GM18507 (cell line): ENCODE results near the gene ZFYVE1.
"Not testable (repeated sequence)": the region's sequence is repeated elsewhere in the genome, so short reads cannot be mapped to it uniquely, and the experiment has no call there.

Source experiments
- DNase-seq: peaks from one replicate; pipeline ENCODE4 v3.0.0; 2011; ENCODE audit warnings: low read depth; ENCODE audit not compliant: insufficient read length; ENCODE audit errors: extremely low spot score
- FAIRE-seq: peaks from 2 replicates; lab custom pipeline; 2011; peaks lifted over from hg19 to GRCh38; lab: Jason Lieb, UNC

Gene ZFYVE1

DNA sequence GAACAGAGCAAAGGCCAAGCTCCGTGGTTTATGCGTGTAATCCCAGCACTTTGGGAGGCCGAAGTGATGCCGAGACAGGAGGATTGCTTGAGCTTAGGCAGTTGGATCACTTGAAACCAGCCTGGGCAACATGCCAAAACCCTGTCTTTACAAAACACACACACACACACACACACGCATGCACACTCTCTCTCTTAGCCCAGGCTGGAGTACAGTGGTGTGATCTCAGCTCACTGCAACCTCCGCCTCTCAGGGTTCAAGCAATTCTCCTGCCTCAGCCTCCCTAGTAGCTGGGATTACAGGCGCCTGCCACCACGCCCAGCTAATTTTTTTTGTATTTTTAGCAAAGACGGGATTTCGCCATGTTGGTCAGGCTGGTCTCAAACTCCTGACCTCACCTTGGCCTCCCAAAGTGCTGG, 64.6 kb downstream of the ZFYVE1 start:
- not testable (repeated sequence) for FAIRE-seq

DNA sequence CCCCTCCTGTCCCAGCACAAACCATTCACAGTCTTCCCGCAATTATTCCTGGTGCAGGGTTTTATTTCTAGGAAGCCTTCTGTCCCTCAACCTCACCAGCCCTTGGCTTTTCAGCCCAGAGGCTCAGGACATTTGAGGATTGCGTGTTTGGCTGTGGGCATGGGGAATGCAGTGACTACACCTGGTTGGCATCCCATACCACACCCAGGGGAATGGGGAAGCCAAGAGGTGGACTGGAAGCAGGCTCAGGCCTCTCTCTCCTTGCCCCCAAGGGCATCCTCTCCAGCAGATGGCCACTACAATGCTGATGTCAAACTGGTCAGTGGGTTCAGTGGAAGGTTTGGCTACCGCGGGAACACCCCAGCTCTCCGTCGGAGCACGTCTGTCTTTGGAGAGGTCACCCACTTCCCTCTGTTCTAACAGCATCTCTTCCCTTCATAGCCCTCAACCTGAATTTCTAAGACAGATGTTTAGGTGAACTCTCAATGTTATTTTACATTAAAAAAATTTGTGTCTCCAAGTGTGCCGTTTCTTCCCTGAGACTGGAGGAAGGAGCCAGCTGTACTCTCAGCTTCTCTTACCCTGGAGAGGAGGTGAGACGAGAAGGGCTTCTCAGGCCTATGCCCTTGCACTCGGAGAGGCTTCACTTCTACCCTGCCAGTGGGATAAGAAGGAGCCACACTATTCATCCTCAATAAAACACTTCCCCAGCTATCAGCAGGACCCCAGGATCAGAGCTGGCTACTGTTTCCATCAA, 65.1 kb downstream of the ZFYVE1 start:
- DNase-seq (no peak), FAIRE-seq (no peak)

More for the DNA sequence above, 64.6 kb downstream of the ZFYVE1 start:
- DNase-seq = not testable (repeated sequence)

DNA sequence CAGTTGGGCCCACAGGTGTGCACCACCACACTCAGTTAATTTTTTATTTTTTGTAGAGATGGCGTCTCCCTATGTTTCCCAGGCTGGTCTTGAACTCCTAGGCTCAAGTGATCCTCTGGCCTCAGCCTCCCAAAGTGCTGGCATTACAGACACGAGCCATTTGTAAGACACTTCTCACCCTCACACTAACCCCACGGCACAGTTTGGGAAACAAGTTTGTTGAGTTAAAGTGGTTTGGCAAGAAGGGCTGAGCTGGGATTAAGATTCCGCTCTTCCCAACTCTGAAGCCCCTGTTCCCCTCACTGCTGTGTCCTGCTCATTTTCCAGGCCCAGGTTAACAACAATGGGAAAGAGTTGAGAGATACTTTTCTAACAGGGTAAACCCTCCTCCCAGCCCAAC, 65.9 kb downstream of the ZFYVE1 start:
- not testable (repeated sequence) for FAIRE-seq, DNase-seq

DNA sequence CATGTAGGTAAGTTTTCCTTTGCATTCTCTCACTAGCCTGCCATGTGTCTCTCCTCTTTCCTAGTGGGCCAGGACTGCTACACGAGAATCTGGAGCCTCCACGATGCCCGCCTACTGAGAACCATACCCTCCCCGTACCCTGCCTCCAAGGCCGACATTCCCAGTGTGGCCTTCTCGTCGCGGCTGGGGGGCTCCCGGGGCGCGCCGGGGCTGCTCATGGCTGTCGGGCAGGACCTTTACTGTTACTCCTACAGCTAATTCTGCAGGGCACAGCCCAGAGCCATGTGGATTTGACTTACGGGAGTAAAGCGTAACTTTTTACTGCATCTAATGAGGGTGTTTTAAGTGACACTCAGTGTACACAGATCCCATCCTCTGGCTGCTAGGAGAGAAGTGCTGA, 68.4 kb downstream of the ZFYVE1 start:
- DNase-seq = no peak
- FAIRE-seq = no peak

DNA sequence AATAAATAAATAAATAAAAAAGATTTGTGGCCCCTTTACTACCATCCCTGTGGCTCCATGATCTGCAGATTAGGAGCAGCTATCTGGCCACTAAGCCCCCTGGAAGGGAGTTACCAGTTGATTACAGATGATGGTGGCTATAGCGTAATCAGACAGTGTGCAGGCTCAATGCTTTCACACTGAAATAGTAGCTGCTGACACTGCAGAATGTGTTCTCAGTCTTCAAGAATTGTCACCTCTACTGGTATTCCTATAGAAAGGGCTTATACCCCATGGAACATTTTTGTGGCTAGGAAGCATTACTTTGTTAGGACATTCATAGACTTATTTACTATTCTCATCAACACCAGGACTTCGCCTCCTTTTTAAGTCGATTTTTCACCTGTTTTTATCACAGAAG, 69.7 kb downstream of the ZFYVE1 start:
- FAIRE-seq = no peak

DNA sequence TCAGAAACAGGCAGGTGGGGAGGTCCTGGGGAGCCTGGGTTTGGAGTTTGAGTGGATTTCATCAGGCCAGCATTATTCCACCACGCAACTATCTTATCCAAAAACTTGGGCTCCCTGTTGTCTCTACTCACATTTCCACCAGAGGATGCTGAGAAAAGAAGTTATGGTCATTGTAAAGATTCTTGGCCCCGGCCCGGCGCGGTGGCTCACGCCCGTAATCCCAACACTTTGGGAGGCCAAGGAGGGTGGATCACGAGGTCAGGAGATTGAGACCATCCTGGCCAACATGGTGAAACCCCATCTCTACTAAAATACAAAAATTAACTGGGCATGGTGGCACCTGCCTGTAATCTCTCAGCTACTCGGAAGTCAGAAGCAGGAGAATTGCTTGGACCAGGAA, 70.2 kb downstream of the ZFYVE1 start:
- FAIRE-seq = not testable (repeated sequence)

More for the DNA sequence above, 69.7 kb downstream of the ZFYVE1 start:
- no peak for DNase-seq

DNA sequence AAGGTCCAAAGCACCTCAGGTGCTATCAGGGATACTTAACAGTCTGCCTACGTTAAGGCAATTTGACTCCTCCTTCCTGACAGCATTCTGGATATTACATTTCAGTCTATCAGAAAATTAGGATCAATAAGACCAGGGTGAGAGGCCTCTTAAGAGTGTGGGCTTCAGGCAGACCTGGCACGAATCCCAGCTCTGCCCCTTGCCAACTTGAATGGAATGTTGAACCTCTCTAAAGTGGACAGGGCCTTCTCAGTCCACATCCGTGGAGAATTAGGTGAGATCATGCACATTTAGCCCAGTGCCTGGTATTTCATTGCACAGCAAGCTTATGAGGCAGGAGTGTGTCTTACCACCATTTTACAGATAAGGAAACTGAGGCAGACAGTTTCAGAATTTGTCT, 74.7 kb downstream of the ZFYVE1 start:
- FAIRE-seq = no peak
- DNase-seq = no peak

More for the DNA sequence above, 70.2 kb downstream of the ZFYVE1 start:
- not testable (repeated sequence) for DNase-seq

DNA sequence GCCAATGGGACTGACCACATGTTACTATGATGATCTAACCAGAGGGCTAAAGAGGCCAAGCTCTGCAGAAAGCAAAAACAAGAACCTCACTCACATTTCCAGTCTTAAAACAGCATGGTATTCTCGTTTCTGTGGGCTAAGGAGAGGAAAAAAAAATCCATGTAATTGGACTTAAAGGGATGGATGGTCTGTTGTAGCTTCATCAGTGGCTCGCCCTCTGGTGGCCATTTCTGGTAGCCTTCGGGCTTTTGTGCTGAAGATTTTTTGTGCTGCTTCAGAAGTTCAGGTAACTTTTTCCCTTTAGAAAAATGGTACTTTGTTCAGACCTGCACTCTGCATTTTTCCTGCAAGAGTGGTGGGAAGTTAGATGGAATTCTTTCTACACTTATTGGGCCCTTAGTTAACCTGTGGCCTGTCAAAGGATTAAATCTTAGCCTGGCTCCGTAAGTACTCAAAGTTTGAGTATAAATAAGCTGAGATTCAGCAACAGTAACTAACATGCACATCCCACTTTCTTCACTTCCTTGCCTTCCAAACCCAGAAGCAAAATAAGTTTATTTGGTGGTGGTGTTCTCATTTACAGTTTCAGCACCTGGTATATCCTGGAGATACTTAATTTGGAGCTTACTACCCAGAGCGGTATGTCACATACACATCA, 78.3 kb downstream of the ZFYVE1 start:
- peak; percentile 14 for DNase-seq
- FAIRE-seq = peak; percentile 85

DNA sequence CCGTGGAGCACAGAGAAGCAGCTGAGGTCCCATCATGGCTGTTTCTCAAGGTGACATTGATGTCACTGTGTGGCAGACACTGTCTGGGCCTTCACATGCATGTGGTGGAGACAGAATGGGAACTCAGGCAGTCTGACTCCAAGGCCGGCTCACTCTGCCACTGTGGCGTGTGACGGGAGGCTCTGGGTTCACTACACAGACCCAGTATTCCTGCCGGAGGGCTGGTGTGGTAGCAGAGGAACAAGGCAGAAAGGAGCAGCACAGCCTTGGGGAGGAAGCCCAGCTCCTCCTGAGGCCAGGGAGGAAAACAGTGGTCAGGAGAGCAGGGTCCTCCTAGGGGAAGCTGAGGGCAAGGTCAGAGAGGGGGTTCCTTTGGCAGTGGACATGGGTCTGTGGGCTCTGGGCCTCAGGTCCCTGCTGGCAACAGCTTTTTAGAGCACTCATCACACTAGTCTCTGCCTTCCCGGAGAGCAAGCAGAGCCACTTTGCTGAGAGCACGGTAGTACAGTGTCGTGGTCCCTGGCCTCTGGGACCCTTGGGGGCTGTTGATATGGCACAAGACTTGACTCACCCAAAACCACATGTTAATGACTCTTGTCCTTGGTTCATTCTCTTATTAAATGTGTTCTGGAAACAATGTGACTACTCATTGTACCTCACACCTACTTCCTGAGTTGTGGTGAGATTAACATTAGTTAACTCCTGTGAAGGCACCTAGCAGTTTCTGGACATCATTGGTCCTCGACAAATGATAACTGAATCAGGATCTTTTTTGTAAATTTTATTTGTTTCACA, 79.3 kb downstream of the ZFYVE1 start:
- DNase-seq = no peak
- no peak for FAIRE-seq

DNA sequence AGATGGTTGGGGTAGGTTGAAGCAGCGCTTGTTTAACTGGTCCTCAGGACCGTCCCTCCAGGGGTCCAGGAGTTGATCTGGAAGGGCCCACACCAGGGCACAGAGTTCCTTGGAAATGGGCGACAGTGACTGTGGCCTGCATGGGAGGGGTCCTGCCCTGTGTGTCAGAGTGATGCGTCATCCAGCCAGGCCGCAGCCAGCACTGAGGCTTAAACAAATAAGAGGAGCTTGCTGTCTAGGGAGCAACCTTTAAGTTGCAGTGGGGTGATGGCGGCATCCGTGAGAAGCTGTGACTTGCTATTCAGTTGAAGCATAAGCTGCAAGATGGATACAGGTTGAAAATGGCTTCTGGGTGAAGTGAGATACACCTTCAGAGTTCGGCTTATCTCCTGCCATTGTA, 80.4 kb downstream of the ZFYVE1 start:
- DNase-seq (no peak), FAIRE-seq (no peak)

DNA sequence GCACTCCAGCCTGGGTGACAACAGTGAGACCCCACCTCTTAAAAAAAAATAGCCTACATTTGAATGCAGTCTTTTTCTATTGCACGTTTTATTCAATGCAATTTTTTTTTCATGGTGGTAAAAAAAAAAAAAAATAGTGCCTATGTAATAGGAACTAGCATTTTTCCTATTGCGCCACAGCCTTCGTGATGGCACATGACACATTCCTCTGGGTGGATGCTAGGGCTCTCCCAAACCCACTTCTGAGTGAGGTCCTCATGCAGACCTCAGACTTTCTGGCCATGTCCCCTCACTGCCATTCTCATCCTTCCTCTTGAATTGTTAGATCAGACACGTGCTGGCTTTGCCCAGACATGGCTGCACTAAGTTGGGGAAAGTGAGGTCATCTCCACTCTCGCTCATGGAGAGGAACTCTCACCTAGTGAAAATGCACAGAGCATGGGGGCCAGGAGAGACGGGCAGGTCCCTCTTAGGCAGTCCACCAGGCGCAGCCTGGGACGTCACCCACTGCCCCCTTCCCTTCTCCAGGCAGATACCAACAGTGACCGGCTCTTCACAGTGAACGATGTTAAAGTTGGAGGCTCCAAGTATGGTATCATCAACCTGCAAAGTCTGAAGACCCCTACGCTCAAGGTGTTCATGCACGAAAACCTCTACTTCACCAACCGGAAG, 81.4 kb downstream of the ZFYVE1 start:
- FAIRE-seq = no peak

DNA sequence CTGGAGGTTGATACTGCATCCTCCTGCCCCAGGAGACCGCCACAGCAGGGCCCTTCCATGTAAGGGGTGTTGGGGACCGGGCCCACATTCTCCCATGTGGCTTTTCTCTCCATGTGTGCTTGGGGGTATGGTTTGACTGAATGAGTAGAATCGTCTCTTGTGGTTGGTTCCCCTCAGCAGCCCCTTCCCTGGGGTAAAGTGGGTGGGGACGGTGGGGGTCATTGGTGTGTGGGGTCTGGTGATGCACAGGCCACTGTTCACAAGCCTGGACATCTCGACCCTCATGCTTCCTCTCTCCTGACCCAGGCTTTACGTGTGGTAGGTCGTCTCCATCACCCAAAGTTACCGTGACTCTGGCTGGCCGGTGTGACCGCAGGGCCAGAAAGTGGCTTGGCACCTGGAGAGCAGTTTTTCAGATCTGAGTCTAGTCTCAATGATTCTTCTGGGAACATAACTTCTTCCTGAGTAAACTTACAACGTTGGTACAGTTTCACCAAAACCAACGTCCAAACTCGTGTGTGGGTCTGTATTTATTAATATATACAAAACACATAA, 83.0 kb downstream of the ZFYVE1 start:
- DNase-seq (no peak), FAIRE-seq (no peak)

More for the DNA sequence above, 81.4 kb downstream of the ZFYVE1 start:
- DNase-seq = no peak

DNA sequence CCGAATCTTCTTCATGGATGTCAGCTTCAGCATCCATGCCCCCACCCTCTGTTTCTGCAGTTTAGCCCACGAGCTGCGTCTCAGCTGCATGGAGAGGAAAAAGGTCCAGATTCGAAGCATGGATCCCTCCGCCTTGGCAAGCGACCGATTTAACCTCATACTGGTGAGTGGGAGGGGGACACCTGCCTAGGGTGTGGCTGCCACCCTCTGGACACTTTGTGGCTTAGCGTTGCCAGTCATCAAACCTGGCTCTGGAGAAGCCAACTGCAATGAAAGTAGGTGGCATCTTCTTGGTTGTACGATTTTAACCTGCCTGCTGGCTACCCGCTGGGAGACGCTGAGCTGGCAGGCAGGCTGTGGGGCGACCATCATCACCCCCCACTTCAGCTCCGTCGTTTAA, 84.0 kb downstream of the ZFYVE1 start:
- DNase-seq (no peak), FAIRE-seq (no peak)

DNA sequence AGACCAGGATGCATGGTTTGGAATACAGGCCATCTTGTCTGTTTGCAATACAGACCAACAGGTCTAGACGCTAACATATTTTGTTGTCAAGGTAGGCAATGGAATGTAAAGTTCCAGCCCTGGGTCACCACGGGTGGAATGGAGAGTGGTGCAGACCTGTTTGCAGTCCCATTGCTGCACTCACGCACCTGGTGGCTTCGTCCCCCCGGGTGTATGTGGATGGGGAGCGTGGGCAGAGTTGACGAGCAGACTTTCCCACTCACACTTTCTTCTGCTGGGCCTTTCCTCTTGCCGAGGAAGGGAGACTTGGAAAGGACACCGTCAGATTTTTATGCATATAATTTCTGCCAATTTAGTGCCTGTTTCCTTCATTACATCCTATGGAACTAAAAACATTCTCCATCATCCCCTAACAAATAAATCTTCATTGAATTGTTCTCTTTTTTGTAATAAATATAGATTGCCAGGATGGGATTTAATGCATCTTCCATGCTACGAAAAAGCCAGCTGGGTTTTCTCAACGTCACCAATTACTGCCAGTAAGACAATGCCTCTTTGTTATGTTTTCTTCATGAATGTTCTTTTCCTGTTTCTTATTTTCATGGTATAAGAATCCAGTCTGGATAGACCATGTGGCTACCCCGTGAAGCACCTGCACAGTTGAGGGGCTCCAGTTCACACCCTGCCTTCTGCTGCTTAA, 85.5 kb downstream of the ZFYVE1 start:
- FAIRE-seq = no peak

DNA sequence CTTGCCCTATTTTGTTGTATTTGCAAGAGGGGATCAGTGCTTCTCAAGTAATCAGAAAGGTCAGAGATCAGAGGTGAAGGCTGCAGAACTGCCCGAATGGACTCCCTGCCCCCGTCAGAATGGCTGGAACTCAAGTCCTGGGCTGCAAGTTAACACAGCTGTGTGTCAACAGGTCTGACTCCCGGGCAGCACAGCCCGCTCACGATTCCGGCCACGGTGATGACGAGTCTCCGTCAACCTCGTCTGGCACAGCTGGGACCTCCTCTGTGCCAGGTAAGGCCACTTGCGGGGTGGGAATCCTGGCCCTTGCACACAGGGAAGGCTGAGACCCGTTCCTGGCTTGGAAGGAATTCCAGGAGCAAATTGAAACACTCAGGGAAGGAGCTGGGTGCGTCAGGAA, 87.3 kb downstream of the ZFYVE1 start:
- no peak for FAIRE-seq

More for the DNA sequence above, 85.5 kb downstream of the ZFYVE1 start:
- DNase-seq = no peak

DNA sequence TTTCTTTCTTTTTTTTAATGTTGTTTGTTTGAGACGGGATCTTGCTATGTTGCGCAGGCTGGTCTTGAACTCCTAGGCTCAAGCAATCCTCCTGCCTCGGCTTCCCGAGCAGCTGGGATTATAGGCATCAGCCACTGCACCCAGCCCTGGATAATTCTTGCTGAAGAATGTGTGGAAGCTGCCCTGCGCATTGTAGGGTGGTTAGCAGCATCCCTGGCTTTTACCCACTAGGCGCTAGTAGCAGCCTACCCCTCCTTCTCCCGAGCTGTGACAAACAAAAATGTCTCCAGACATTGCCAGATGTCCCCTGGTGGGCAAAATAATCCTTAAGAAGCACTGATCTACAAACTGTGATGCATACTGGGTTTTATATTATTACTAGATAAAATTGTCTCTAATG, 94.0 kb downstream of the ZFYVE1 start:
- DNase-seq (no peak), FAIRE-seq (no peak)

More for the DNA sequence above, 87.3 kb downstream of the ZFYVE1 start:
- no peak for DNase-seq

DNA sequence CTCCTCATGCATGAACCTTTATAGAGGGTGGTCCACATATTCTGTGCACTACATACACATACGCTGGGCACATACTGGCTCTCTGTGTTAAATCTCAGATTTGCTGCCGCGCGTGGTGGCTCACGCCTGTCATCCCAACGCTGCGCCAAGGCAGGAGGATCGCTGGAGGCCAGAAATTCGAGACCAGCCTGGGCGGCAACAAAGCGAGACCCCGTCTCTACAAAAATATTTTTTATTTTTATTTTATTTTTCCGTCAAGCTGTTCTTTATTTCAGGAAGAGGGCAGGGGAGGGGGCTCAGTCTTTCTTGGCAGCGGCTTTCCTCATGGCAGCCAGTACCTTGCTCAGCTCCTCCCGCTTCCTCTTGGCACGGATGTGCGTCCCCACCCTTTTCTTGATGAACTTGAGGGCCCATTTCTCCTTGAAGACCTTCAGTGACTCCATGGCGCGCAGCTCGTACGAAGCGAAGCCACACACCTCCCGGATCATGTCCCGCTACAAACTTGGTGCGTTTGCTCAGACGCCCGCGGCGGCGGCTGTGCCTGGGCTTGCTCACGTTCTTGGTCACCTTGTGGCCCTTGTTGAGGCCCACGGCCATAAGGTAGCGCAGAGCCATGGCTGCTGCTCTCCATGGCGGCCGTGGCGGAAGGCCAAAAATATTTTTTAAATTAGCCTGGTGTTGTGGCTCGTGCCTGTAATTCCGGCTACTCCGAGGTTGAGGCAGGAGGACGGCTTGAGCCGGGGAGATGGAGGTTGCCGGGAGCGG, 97.4 kb downstream of the ZFYVE1 start:
- no peak for DNase-seq
- no peak for FAIRE-seq

DNA sequence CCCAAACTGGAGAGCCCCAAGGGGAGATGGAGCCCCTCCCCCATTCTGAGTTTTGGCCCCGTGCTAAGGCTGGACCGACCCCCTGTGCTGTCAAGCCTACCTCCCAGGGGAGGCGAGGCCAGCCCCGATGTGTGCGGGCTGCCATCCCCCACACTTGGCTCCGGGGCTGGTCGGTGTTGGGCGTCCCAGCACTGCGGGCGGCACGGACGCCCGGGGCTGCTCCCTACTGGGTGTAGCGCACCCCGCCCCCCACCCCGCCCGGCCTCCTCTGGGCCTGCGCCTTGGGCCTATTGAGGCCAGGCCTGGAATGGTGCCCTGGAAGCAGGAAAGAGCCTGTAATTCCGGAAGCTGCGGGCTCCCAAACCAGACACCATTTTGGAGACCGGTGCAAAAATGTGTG, 98.0 kb downstream of the ZFYVE1 start:
- DNase-seq = no peak
- FAIRE-seq = no peak
